SK-N-SH (cell line): ENCODE results near the gene CFAP43. TPM values are rescaled to one million over a fixed set of nuclear protein-coding genes. Genes with fewer than 3 reads are reported as not detected.
A peak's percentile ranks its signal among the peaks of the same experiment; 100 is the strongest.

Source experiments
- CTCF ChIA-PET: fragments of 300-600, 350-600 bp; formaldehyde crosslinking; extraction: SDS; loops from one replicate; lab custom pipeline; 2021; lab: Yijun Ruan, JAX
- POLR2A ChIA-PET: fragments of 350-600 bp; sonication (Branson Sonifier 250); formaldehyde crosslinking; extraction: SDS; loops from one replicate; lab custom pipeline; 2020; ENCODE audit warnings: antibody characterized with exemption, inconsistent platforms; lab: Yijun Ruan, JAX
- DNase-seq: peaks from one replicate; pipeline ENCODE4 v3.0.0; 2012
- H2AFZ ChIP-seq: fragments of 200-600 bp; sonication (generic); 2 replicates; pipeline ENCODE4 v1.8.1; 2016; ENCODE audit warnings: antibody characterized with exemption, mild to moderate bottlenecking, low read depth
- H3F3A ChIP-seq: fragments of 200-600 bp; sonication (generic); replicated peaks from 2 replicates; pipeline ENCODE3; 2016; ENCODE audit warnings: antibody characterized with exemption, mild to moderate bottlenecking; ENCODE audit not compliant: insufficient read depth
- H3K27ac ChIP-seq, 2 experiments: fragments of 200-500 bp in 1 of 2; fragments of 200-600 bp in 1 of 2; sonication (Bioruptor generic) in 1 of 2; sonication (generic), shearing (Covaris generic) in 1 of 2; 2 replicates each; pipeline versions ENCODE4 v1.5.1 to v1.6.1; 2014 to 2016; ENCODE audit warnings: low read depth in 2 of 2, inconsistent platforms in 1 of 2, low read length in 1 of 2, mild to moderate bottlenecking in 1 of 2, mixed read lengths in 1 of 2
- H3K27me3 ChIP-seq: fragments of 200-600 bp; sonication (generic), shearing (Covaris generic); 2 replicates; pipeline ENCODE4 v1.6.1; 2016; ENCODE audit warnings: mixed run types; ENCODE audit not compliant: insufficient read depth
- H3K36me3 ChIP-seq, 2 experiments: fragments of 200-500 bp in 1 of 2; fragments of 200-600 bp in 1 of 2; sonication (Bioruptor generic) in 1 of 2; sonication (generic) in 1 of 2; replicated peaks in 1 of 2; 2 replicates each; pipeline versions ENCODE3 to v1.5.1; 2014 to 2016; ENCODE audit warnings: low read length in 1 of 2, mild to moderate bottlenecking in 1 of 2; ENCODE audit not compliant: insufficient read depth in 2 of 2, control insufficient read depth in 1 of 2
- H3K4me1 ChIP-seq, 2 experiments: fragments of 200-500 bp in 1 of 2; fragments of 200-600 bp in 1 of 2; sonication (Bioruptor generic) in 1 of 2; sonication (generic), shearing (Covaris generic) in 1 of 2; 2 replicates each; pipeline versions ENCODE4 v1.5.1 to v1.6.1; 2014 to 2016; ENCODE audit warnings: low read depth in 1 of 2, low read length in 1 of 2, mixed run types in 1 of 2; ENCODE audit not compliant: insufficient read depth in 2 of 2, control insufficient read depth in 1 of 2
- H3K4me2 ChIP-seq: fragments of 200-600 bp; sonication (generic), shearing (Covaris generic); 2 replicates; pipeline ENCODE4 v1.6.1; 2017; ENCODE audit warnings: mixed run types
- H3K4me3 ChIP-seq, 2 experiments: fragments of 200-500 bp in 1 of 2; fragments of 200-600 bp in 1 of 2; sonication (Bioruptor generic) in 1 of 2; sonication (generic), shearing (Covaris generic) in 1 of 2; 2 replicates each; pipeline versions ENCODE4 v1.5.1 to v1.8.1; 2014 to 2016; ENCODE audit warnings: low read depth in 2 of 2, inconsistent platforms in 1 of 2, low read length in 1 of 2, mild to moderate bottlenecking in 1 of 2, mixed read lengths in 1 of 2, moderate library complexity in 1 of 2
- H3K79me2 ChIP-seq: fragments of 200-600 bp; sonication (generic); 2 replicates; pipeline ENCODE4 v1.8.1; 2017; ENCODE audit warnings: mild to moderate bottlenecking; ENCODE audit not compliant: insufficient read depth
- H3K9ac ChIP-seq: fragments of 200-600 bp; sonication (generic); 2 replicates; pipeline ENCODE4 v1.6.1; 2017; ENCODE audit warnings: mixed run types
- H3K9me2 ChIP-seq: fragments of 200-600 bp; sonication (generic); 2 replicates; pipeline ENCODE4 v1.6.1; 2017; ENCODE audit warnings: mixed run types
- H3K9me3 ChIP-seq: fragments of 200-600 bp; sonication (generic); 2 replicates; pipeline ENCODE4 v1.6.1; 2017; ENCODE audit warnings: mixed run types, mild to moderate bottlenecking, moderate library complexity
- H4K20me1 ChIP-seq: fragments of 200-600 bp; sonication (generic); 2 replicates; pipeline ENCODE4 v1.6.1; 2017; ENCODE audit warnings: mild to moderate bottlenecking, mixed run types; ENCODE audit not compliant: insufficient read depth
- ELF1 ChIP-seq: IDR thresholded peaks from 2 replicates; pipeline ENCODE4 v1.4.0; 2012
- FOXJ3 ChIP-seq: sonication (generic); formaldehyde crosslinking; IDR thresholded peaks from 2 replicates; pipeline ENCODE4 v1.5.1; 2020; ENCODE audit warnings: mild to moderate bottlenecking, missing genetic modification reagents
- GABPA ChIP-seq: IDR thresholded peaks from 2 replicates; pipeline ENCODE4 v1.4.0; 2012; ENCODE audit warnings: low read depth, mild to moderate bottlenecking
- IRF3 ChIP-seq: fragments of 150-350 bp; IDR thresholded peaks from 2 replicates; pipeline ENCODE4 v1.6.1; 2016; ENCODE audit warnings: mild to moderate bottlenecking, low read depth, low read length
- JUND ChIP-seq: IDR thresholded peaks from 2 replicates; pipeline ENCODE4 v1.4.0; 2012
- MXI1 ChIP-seq: IDR thresholded peaks from 2 replicates; pipeline ENCODE4 v1.6.1; 2012; ENCODE audit warnings: mild to moderate bottlenecking, low read depth, low read length, improper control_type of control experiment
- PBX3 ChIP-seq: IDR thresholded peaks from 2 replicates; pipeline ENCODE4; 2012
- RAD21 ChIP-seq: IDR thresholded peaks from 2 replicates; pipeline ENCODE4 v1.6.1; 2012; ENCODE audit warnings: mild to moderate bottlenecking, low read length
- REST ChIP-seq: IDR thresholded peaks from 2 replicates; pipeline ENCODE4 v1.6.1; 2012; ENCODE audit warnings: mild to moderate bottlenecking, low read depth, low read length, moderate library complexity
- SIN3A ChIP-seq: IDR thresholded peaks from 2 replicates; pipeline ENCODE4 v1.6.1; 2012; ENCODE audit warnings: low read depth, mild to moderate bottlenecking, low read length, moderate library complexity, borderline replicate concordance
- SMC3 ChIP-seq: IDR thresholded peaks from 2 replicates; pipeline ENCODE4 v1.6.1; 2012; ENCODE audit warnings: low read depth, low read length, improper control_type of control experiment
- TAF1 ChIP-seq: IDR thresholded peaks from 2 replicates; pipeline ENCODE4 v1.6.1; 2012; ENCODE audit warnings: low read depth, mild to moderate bottlenecking, low read length, moderate library complexity, borderline replicate concordance
- TCF12 ChIP-seq: IDR thresholded peaks from 2 replicates; pipeline ENCODE4 v1.4.0; 2012
- YY1 ChIP-seq: IDR thresholded peaks from 2 replicates; pipeline ENCODE4 v1.4.0; 2012; ENCODE audit warnings: low read depth, mild to moderate bottlenecking
- WGBS: methylation state at CpG from one replicate; pipeline ENCODE4 v1.1.6; 2017; ENCODE audit warnings: low lambda C conversion rate; 5-methylcytosine and 5-hydroxymethylcytosine counted together
- polyA plus RNA-seq, 3 experiments: library from polyadenylated mRNA; depleted of rRNA; stranded (reverse); fragments of >200 nt; gene quantifications; 2 replicates each; pipeline ENCODE4 v1.2.3, GENCODE V29; 2012
- TF ChIP-seq, protein P1 (sequence below): IDR thresholded peaks from 2 replicates; pipeline ENCODE4 v1.4.0; 2012; ENCODE audit warnings: low read depth, borderline replicate concordance

Gene CFAP43
- polyA plus RNA-seq, 1 of the 3 experiments (the other 2 are of a cell fraction): 0.35 TPM

DNA sequence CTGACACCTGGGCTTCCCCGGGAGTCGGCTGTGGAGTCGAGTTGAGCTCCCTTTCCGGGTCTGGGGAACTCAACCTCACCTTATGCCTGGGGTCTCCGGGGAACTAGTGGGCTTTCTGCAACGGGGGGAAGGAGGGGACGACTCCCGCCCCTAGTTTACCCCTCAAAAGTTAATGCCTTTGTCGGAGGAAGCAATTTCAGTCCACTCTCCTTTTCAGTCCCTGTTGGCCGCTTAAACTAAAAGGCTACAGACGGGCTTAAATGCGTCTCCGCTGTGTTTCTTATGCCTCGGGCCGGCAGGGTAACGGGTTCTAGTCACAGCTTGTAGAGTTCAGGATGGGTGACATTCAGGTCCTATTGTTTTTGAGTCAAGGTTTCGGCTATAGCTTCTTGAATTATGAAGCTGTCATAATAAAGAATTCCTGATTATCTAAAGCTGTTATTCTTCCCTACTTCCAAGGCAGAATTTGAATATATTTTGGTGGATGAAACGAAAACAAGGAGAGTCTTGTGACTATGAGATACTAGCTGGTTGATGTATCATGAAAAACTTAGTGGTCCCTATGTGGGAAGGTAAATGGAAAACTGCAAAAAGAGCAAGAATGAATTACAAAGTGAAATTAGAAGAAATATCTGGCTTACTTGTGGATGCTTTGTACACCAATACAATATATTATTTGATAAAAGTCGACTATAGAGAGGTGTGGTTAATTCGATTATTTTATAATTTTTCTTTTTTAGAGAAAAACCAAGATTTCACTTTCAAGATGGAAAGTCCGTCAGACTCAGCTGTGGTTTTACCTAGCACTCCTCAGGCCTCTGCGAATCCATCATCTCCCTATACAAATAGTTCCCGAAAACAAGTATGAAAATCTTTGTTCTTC, 109.7 kb downstream of the CFAP43 start:
- DNase-seq: no peak
- Histone ChIP-seq H3K9me2 (no peaks in the 10 kb centered on the region), H3K27ac (peak overlapping the region; percentile 60 to 85), H3K4me1 (peaks cover 4 to 11% of the 10 kb centered on the region in 2 experiments; a peak in 3 of 4 replicates), H3K9me3 (no peaks in the 10 kb centered on the region), H2AFZ (peak overlapping the region; percentile 96), H3F3A (peaks cover 12% of the 10 kb centered on the region), H3K79me2 (no peaks in the 10 kb centered on the region), H3K4me2 (peak overlapping the region; percentile 93), H3K27me3 (no peaks in the 10 kb centered on the region), H3K4me3 (peak overlapping the region; percentile 96 to 98), H4K20me1 (no peaks in the 10 kb centered on the region), H3K36me3 (peaks cover 0 to 11% of the 10 kb centered on the region in 2 experiments), H3K9ac (peak overlapping the region; percentile 90)
- ChIA-PET CTCF (interaction anchor here (0.6 to 5.2 kb wide), 54 partner anchors 9 to 409 kb away, joined by 3 to 44 read pairs (median 4); partner anchors contain the start of genes CFAP58, GSTO1 and SLK), POLR2A (interaction anchor here (0.6 to 1.7 kb wide), 9 partner anchors 8 to 155 kb away, joined by 3 to 6 read pairs (median 3); partner anchors contain the start of genes CFAP43 and SLK)
- TF ChIP-seq YY1 (peak; percentile 18; the same call in 1 of the 2 replicates), SMC3 (no peak)
- 17% methylated on average over 21 of the region's 23 CpGs for WGBS

GRCh38 chr10:104121485-104122224, 110.5 kb downstream of the CFAP43 start, which contains the start of gene SFR1:
TSS of gene SFR1 (plus strand) at chr10:104122171. CDS start at chr10:104122184, 13 bp downstream.
- peak within 1 kb of the TSS; percentile 100 for H3K9ac ChIP-seq
- peaks cover 12% of the 10 kb centered on the region for H3F3A ChIP-seq
- peak; percentile 96 for DNase-seq
- WGBS: 2% methylated on average over 20 of the region's 67 CpGs
- H3K79me2 ChIP-seq: no peaks in the 10 kb centered on the region
- no peaks in the 10 kb centered on the region for H4K20me1 ChIP-seq
- peak within 1 kb of the TSS; percentile 96 to 98 for H3K4me3 ChIP-seq
- no peaks in the 10 kb centered on the region for H3K27me3 ChIP-seq
- H3K4me2 ChIP-seq: peak within 1 kb of the TSS; percentile 95
- ChIA-PET POLR2A (interaction anchor here (0.6 to 1.7 kb wide), 10 partner anchors 8 to 154 kb away, joined by 3 to 6 read pairs (median 4); partner anchors contain the start of genes CFAP43 and SLK), CTCF (interaction anchor here (0.6 to 5.2 kb wide), 55 partner anchors 8 to 409 kb away, joined by 3 to 44 read pairs (median 3); partner anchors contain the start of genes GSTO1 and SLK)
- peaks cover 0 to 11% of the 10 kb centered on the region in 2 experiments; a peak in 3 of 4 replicates for H3K4me1 ChIP-seq
- no peaks in the 10 kb centered on the region for H3K9me2 ChIP-seq
- H3K9me3 ChIP-seq: no peaks in the 10 kb centered on the region
- peaks cover 0 to 11% of the 10 kb centered on the region in 2 experiments for H3K36me3 ChIP-seq
- peak within 1 kb of the TSS; percentile 99 to 100 for H3K27ac ChIP-seq
- H2AFZ ChIP-seq: peak within 1 kb of the TSS; percentile 96
- no peak for TF ChIP-seq IRF3
- peak; percentile 69 for TF ChIP-seq MXI1
- TF ChIP-seq PBX3: peak; percentile 86
- TF ChIP-seq ELF1: peak; percentile 3; the same call in 1 of the 2 replicates
- TF ChIP-seq TAF1: peak; percentile 71
- TF ChIP-seq RAD21: peak; percentile 53
- TF ChIP-seq TCF12: peak; percentile 33; the same call in 1 of the 2 replicates
- no peak for TF ChIP-seq JUND
- no peak for TF ChIP-seq GABPA
- peak; percentile 76; the same call in 1 of the 2 replicates for TF ChIP-seq FOXJ3 (CRISPR knock-in tag)
- TF ChIP-seq SIN3A: 0 out of 2 replicates have a peak, but pooled peaks have one; percentile 39
- TF ChIP-seq, protein P1, sequence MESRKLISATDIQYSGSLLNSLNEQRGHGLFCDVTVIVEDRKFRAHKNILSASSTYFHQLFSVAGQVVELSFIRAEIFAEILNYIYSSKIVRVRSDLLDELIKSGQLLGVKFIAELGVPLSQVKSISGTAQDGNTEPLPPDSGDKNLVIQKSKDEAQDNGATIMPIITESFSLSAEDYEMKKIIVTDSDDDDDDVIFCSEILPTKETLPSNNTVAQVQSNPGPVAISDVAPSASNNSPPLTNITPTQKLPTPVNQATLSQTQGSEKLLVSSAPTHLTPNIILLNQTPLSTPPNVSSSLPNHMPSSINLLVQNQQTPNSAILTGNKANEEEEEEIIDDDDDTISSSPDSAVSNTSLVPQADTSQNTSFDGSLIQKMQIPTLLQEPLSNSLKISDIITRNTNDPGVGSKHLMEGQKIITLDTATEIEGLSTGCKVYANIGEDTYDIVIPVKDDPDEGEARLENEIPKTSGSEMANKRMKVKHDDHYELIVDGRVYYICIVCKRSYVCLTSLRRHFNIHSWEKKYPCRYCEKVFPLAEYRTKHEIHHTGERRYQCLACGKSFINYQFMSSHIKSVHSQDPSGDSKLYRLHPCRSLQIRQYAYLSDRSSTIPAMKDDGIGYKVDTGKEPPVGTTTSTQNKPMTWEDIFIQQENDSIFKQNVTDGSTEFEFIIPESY: peak; percentile 27; the same call in 1 of the 2 replicates
- 0 out of 2 replicates have a peak, but pooled peaks have one; percentile 51 for TF ChIP-seq REST
